GM21825 (cell line): Measurements from ENCODE around the gene ARMS2.

Experiments used
- ATAC-seq: cut with Tn5 transposase; IDR thresholded peaks from one replicate; pipeline ENCODE4 v1.9.1; 2021; ENCODE audit warnings: mild to moderate bottlenecking, moderate library complexity; ENCODE audit not compliant: unreplicated experiment

ARMS2 gene

GRCh38 chr10:122450353-122450990 is 4.0 kb upstream of the ARMS2 start:
- ATAC-seq, result no peak

GRCh38 chr10:122454071-122454470 is 382 bp upstream of the ARMS2 start:
- no peak for ATAC-seq

GRCh38 chr10:122455376-122456079 is 1.1 kb downstream of the ARMS2 start:
- ATAC-seq, result no peak

- no peak for ATAC-seq
Measured at GRCh38 chr10:122457934-122458333, 3.5 kb downstream of the ARMS2 start.

GRCh38 chr10:122458693-122459092 is 4.2 kb downstream of the ARMS2 start:
- ATAC-seq, result no peak

- no peak for ATAC-seq
Measured at GRCh38 chr10:122459561-122460273, 5.3 kb downstream of the ARMS2 start.

GRCh38 chr10:122460891-122461293 is 6.4 kb downstream of the ARMS2 start:
- no peak for ATAC-seq

- no peak for ATAC-seq
Measured at GRCh38 chr10:122461367-122461728, 6.9 kb downstream of the ARMS2 start, which contains the start of gene HTRA1. TSS of gene HTRA1 (plus strand) at chr10:122461553. CDS start at chr10:122461653, 100 bp downstream.

GRCh38 chr10:122461729-122462532 is 7.5 kb downstream of the ARMS2 start:
- no peak for ATAC-seq

GRCh38 chr10:122462533-122463465 is 8.3 kb downstream of the ARMS2 start:
- no peak for ATAC-seq

GRCh38 chr10:122463466-122464249 is 9.2 kb downstream of the ARMS2 start:
- no peak for ATAC-seq

- no peak for ATAC-seq
Measured at GRCh38 chr10:122464250-122464510, 9.7 kb downstream of the ARMS2 start.

GRCh38 chr10:122464586-122464985 is 10.1 kb downstream of the ARMS2 start:
- no peak for ATAC-seq

GRCh38 chr10:122465401-122466040 is 11.1 kb downstream of the ARMS2 start:
- ATAC-seq, result no peak

GRCh38 chr10:122466951-122467381 is 12.5 kb downstream of the ARMS2 start:
- no peak for ATAC-seq

- ATAC-seq, result no peak
Measured at GRCh38 chr10:122467701-122468100, 13.2 kb downstream of the ARMS2 start.

- ATAC-seq, result no peak
Measured at GRCh38 chr10:122468307-122468925, 14.0 kb downstream of the ARMS2 start.

GRCh38 chr10:122468926-122469781 is 14.7 kb downstream of the ARMS2 start:
- no peak for ATAC-seq
